ES-I3 (cell line): Measurements from ENCODE around the gene MOGAT3.

Experiments
- H3K36me3 ChIP-seq: 2 replicates; pipeline ENCODE4 v1.6.1; 2013; ENCODE audit warnings: mild to moderate bottlenecking, low read length, control low read depth, moderate library complexity; ENCODE audit not compliant: insufficient read depth
- H3K4me1 ChIP-seq: 2 replicates; pipeline ENCODE4 v1.6.1; 2013; ENCODE audit warnings: mild to moderate bottlenecking, control low read depth, low read length; ENCODE audit not compliant: insufficient read depth
- H3K9ac ChIP-seq: 2 replicates; pipeline ENCODE4 v1.6.1; 2013; ENCODE audit warnings: low read depth, mild to moderate bottlenecking, low read length, moderate library complexity
- H3K9me3 ChIP-seq: 2 replicates; pipeline ENCODE4 v1.6.1; 2013; ENCODE audit warnings: mild to moderate bottlenecking, low read length, moderate library complexity; ENCODE audit not compliant: control insufficient read depth, insufficient read depth

Gene MOGAT3

GRCh38 chr7:101179713-101180112 lies 21.1 kb downstream of the MOGAT3 start:
- Histone ChIP-seq H3K36me3 (no peaks in the 10 kb centered on the region), H3K4me1 (peaks cover 4% of the 10 kb centered on the region), H3K9me3 (no peaks in the 10 kb centered on the region), H3K9ac (peak overlapping the region; percentile 61)

GRCh38 chr7:101179117-101179516 lies 21.7 kb downstream of the MOGAT3 start:
- Histone ChIP-seq H3K4me1 (peaks cover 4% of the 10 kb centered on the region), H3K9me3 (no peaks in the 10 kb centered on the region), H3K36me3 (no peaks in the 10 kb centered on the region), H3K9ac (peak overlapping the region; percentile 61; the same call in 1 of the 2 replicates)

GRCh38 chr7:101177644-101178043 lies 23.2 kb downstream of the MOGAT3 start:
- H3K9me3 ChIP-seq = no peaks in the 10 kb centered on the region
- peaks cover 4% of the 10 kb centered on the region for H3K4me1 ChIP-seq
- no peaks in the 10 kb centered on the region for H3K36me3 ChIP-seq
- H3K9ac ChIP-seq = no peak overlapping the region

- Histone ChIP-seq H3K9ac (no peak overlapping the region), H3K4me1 (peaks cover 3% of the 10 kb centered on the region), H3K36me3 (no peaks in the 10 kb centered on the region), H3K9me3 (no peaks in the 10 kb centered on the region)
Observed at GRCh38 chr7:101175664-101176063, 25.2 kb downstream of the MOGAT3 start.

GRCh38 chr7:101174322-101174854 lies 26.4 kb downstream of the MOGAT3 start:
- Histone ChIP-seq H3K4me1 (peaks cover 5% of the 10 kb centered on the region), H3K36me3 (no peaks in the 10 kb centered on the region), H3K9me3 (no peaks in the 10 kb centered on the region), H3K9ac (peak overlapping the region; percentile 40; the same call in 1 of the 2 replicates)

- peak overlapping the region; percentile 40; the same call in 1 of the 2 replicates for H3K9ac ChIP-seq
- no peaks in the 10 kb centered on the region for H3K9me3 ChIP-seq
- peaks cover 7% of the 10 kb centered on the region for H3K4me1 ChIP-seq
- H3K36me3 ChIP-seq = no peaks in the 10 kb centered on the region
Observed at GRCh38 chr7:101173752-101174244, 27.0 kb downstream of the MOGAT3 start.

GRCh38 chr7:101172854-101173751 lies 27.7 kb downstream of the MOGAT3 start:
- peaks cover 11% of the 10 kb centered on the region for H3K4me1 ChIP-seq
- H3K36me3 ChIP-seq = no peaks in the 10 kb centered on the region
- H3K9me3 ChIP-seq = no peaks in the 10 kb centered on the region
- peak overlapping the region; percentile 40 for H3K9ac ChIP-seq

- peak overlapping the region; percentile 40; the same call in 1 of the 2 replicates for H3K9ac ChIP-seq
- no peaks in the 10 kb centered on the region for H3K9me3 ChIP-seq
- peaks cover 16% of the 10 kb centered on the region for H3K4me1 ChIP-seq
- no peaks in the 10 kb centered on the region for H3K36me3 ChIP-seq
Observed at GRCh38 chr7:101172005-101172853, 28.6 kb downstream of the MOGAT3 start.

GRCh38 chr7:101171442-101171837 lies 29.4 kb downstream of the MOGAT3 start:
- peak overlapping the region; percentile 40; the same call in 1 of the 2 replicates for H3K9ac ChIP-seq
- H3K4me1 ChIP-seq = peaks cover 16% of the 10 kb centered on the region
- H3K36me3 ChIP-seq = no peaks in the 10 kb centered on the region
- H3K9me3 ChIP-seq = no peaks in the 10 kb centered on the region

GRCh38 chr7:101170617-101171441 lies 30.0 kb downstream of the MOGAT3 start:
- Histone ChIP-seq H3K9me3 (no peaks in the 10 kb centered on the region), H3K9ac (peak overlapping the region; percentile 40), H3K36me3 (no peaks in the 10 kb centered on the region), H3K4me1 (peaks cover 16% of the 10 kb centered on the region)

GRCh38 chr7:101169838-101170551 lies 30.8 kb downstream of the MOGAT3 start:
- H3K9me3 ChIP-seq = no peaks in the 10 kb centered on the region
- H3K9ac ChIP-seq = peak overlapping the region; percentile 53
- H3K4me1 ChIP-seq = peaks cover 16% of the 10 kb centered on the region
- H3K36me3 ChIP-seq = no peaks in the 10 kb centered on the region

GRCh38 chr7:101169110-101169837 lies 31.6 kb downstream of the MOGAT3 start:
- H3K4me1 ChIP-seq = peaks cover 16% of the 10 kb centered on the region
- H3K36me3 ChIP-seq = no peaks in the 10 kb centered on the region
- no peaks in the 10 kb centered on the region for H3K9me3 ChIP-seq
- H3K9ac ChIP-seq = peak overlapping the region; percentile 53
